ENCODE measurements around the gene AGFG2. TPM values are rescaled to one million over a fixed set of nuclear protein-coding genes. Genes with fewer than 3 reads are reported as not detected.

The AGFG2 gene
- total RNA-seq, 3 donors from 2014 or later, result 12.2 to 24.7 (median 18.7) TPM

GRCh38 chr7:100573691-100574361, 34.8 kb downstream of the AGFG2 start, which contains the start of gene SAP25:
SAP25 (minus strand) TSS chr7:100573900; CDS start chr7:100573742, 158 bp downstream.
- intact Hi-C loops (cut with DNase I; ENCODE audit: low total_unique reads), result loop anchor here (10.0 kb wide), 2 partner anchors 111 to 1301 kb away; no protein-coding TSS in a partner anchor
- Histone ChIP-seq H3K9me3 (no peaks in the 10 kb centered on the region), H3K27ac (no peak within 1 kb of the TSS), H3K36me3 (peaks cover 8% of the 10 kb centered on the region), H3K27me3 (no peaks in the 10 kb centered on the region), H3K4me3 (no peak within 1 kb of the TSS), H3K4me1 (peaks cover 0 to 4% of the 10 kb centered on the region in 2 donors)
- TF ChIP-seq POLR2A (IDR thresholded peaks at IDR 0.05) (no peak), POLR2AphosphoS5 (IDR thresholded peaks at IDR 0.05) (no peak), CTCF (IDR thresholded peaks at IDR 0.05) (no peak)
- no peak for DNase-seq (ENCODE audit: low spot score in 2 of 2)

GRCh38 chr7:100574362-100575205, 35.6 kb downstream of the AGFG2 start:
- Histone ChIP-seq H3K9me3 (no peaks in the 10 kb centered on the region), H3K4me3 (no peak overlapping the region), H3K27ac (no peak overlapping the region), H3K36me3 (peaks cover 8% of the 10 kb centered on the region), H3K4me1 (peaks cover 0 to 4% of the 10 kb centered on the region in 2 donors), H3K27me3 (no peaks in the 10 kb centered on the region)
- no peak for TF ChIP-seq CTCF (IDR thresholded peaks at IDR 0.05)
- TF ChIP-seq POLR2A (IDR thresholded peaks at IDR 0.05), result no peak
- no peak for TF ChIP-seq POLR2AphosphoS5 (IDR thresholded peaks at IDR 0.05)
- intact Hi-C loops (cut with DNase I; ENCODE audit: low total_unique reads), result loop anchor here (5.0 to 10.0 kb wide), 3 partner anchors 110 to 1300 kb away; no protein-coding TSS in a partner anchor
- no peak for DNase-seq (ENCODE audit: low spot score in 2 of 2)

- Histone ChIP-seq H3K4me3 (no peak overlapping the region), H3K27me3 (no peaks in the 10 kb centered on the region), H3K4me1 (peaks cover 0 to 2% of the 10 kb centered on the region in 2 donors), H3K27ac (no peak overlapping the region), H3K36me3 (peaks cover 8% of the 10 kb centered on the region), H3K9me3 (no peaks in the 10 kb centered on the region)
- DNase-seq (ENCODE audit: low spot score in 2 of 2), result no peak
- intact Hi-C loops (cut with DNase I; ENCODE audit: low total_unique reads), result loop anchor here (5.0 to 10.0 kb wide), 3 partner anchors 110 to 1300 kb away; no protein-coding TSS in a partner anchor
- TF ChIP-seq POLR2A (IDR thresholded peaks at IDR 0.05) (no peak), POLR2AphosphoS5 (IDR thresholded peaks at IDR 0.05) (no peak), CTCF (IDR thresholded peaks at IDR 0.05) (no peak)
These were observed 36.2 kb downstream of the AGFG2 start for GRCh38 chr7:100575206-100575631.

GRCh38 chr7:100575746-100576383, 36.9 kb downstream of the AGFG2 start:
- DNase-seq (ENCODE audit: low spot score in 2 of 2), result no peak
- H3K27ac ChIP-seq, result no peak overlapping the region
- no peaks in the 10 kb centered on the region for H3K9me3 ChIP-seq
- TF ChIP-seq POLR2A (IDR thresholded peaks at IDR 0.05), result no peak
- no peak for TF ChIP-seq POLR2AphosphoS5 (IDR thresholded peaks at IDR 0.05)
- no peak for TF ChIP-seq CTCF (IDR thresholded peaks at IDR 0.05)
- intact Hi-C loops (cut with DNase I; ENCODE audit: low total_unique reads), result loop anchor here (5.0 to 10.0 kb wide), 3 partner anchors 109 to 1299 kb away; no protein-coding TSS in a partner anchor
- no peak overlapping the region for H3K4me3 ChIP-seq
- H3K27me3 ChIP-seq, result no peaks in the 10 kb centered on the region
- H3K4me1 ChIP-seq, result no peaks in the 10 kb centered on the region
- H3K36me3 ChIP-seq, result peaks cover 9% of the 10 kb centered on the region

Data from breast epithelium (tissue), 4 donors.